Measurements from ENCODE around the gene SLC8A2.

SLC8A2 gene

GRCh38 chr19:47471733-47472457 lies at the start of gene SLC8A2:
SLC8A2 (minus strand) TSS chr19:47471893; CDS start chr19:47466403, 5,490 bp downstream.
- peak; percentile 18 to 37 for DNase-seq (ENCODE audit: low read depth in 2 of 2)

- no peak for DNase-seq (ENCODE audit: low read depth in 2 of 2)
These were observed 49.1 kb upstream of the SLC8A2 start for GRCh38 chr19:47520839-47521238.

GRCh38 chr19:47520343-47520806 lies 48.7 kb upstream of the SLC8A2 start:
- no peak for DNase-seq (ENCODE audit: low read depth in 2 of 2)

GRCh38 chr19:47518854-47519253 lies 47.2 kb upstream of the SLC8A2 start:
- no peak for DNase-seq (ENCODE audit: low read depth in 2 of 2)

- DNase-seq (ENCODE audit: low read depth in 2 of 2), result peak; percentile 43 to 66
These were observed 46.4 kb upstream of the SLC8A2 start for GRCh38 chr19:47518139-47518538.

- DNase-seq (ENCODE audit: low read depth in 2 of 2), result peak; percentile 100
These were observed 43.3 kb upstream of the SLC8A2 start, which contains the start of gene NAPA for GRCh38 chr19:47514869-47515588. NAPA (minus strand) TSS chr19:47515063; CDS start chr19:47514940, 123 bp downstream.

- no peak for DNase-seq (ENCODE audit: low read depth in 2 of 2)
These were observed 42.6 kb upstream of the SLC8A2 start for GRCh38 chr19:47514151-47514868.

GRCh38 chr19:47512948-47513319 lies 41.2 kb upstream of the SLC8A2 start:
- no peak for DNase-seq (ENCODE audit: low read depth in 2 of 2)

GRCh38 chr19:47512183-47512947 lies 40.7 kb upstream of the SLC8A2 start:
- DNase-seq (ENCODE audit: low read depth in 2 of 2), result no peak

GRCh38 chr19:47511681-47512080 lies 40.0 kb upstream of the SLC8A2 start:
- no peak for DNase-seq (ENCODE audit: low read depth in 2 of 2)

- DNase-seq (ENCODE audit: low read depth in 2 of 2), result no peak
These were observed 39.4 kb upstream of the SLC8A2 start for GRCh38 chr19:47511128-47511517.

- DNase-seq (ENCODE audit: low read depth in 2 of 2), result no peak
These were observed 38.9 kb upstream of the SLC8A2 start for GRCh38 chr19:47510516-47511127.

GRCh38 chr19:47509973-47510372 lies 38.3 kb upstream of the SLC8A2 start:
- DNase-seq (ENCODE audit: low read depth in 2 of 2), result no peak

- no peak for DNase-seq (ENCODE audit: low read depth in 2 of 2)
These were observed 37.6 kb upstream of the SLC8A2 start for GRCh38 chr19:47509170-47509847.

GRCh38 chr19:47508721-47509120 lies 37.0 kb upstream of the SLC8A2 start:
- DNase-seq (ENCODE audit: low read depth in 2 of 2), result no peak

GRCh38 chr19:47507924-47508553 lies 36.3 kb upstream of the SLC8A2 start:
- no peak for DNase-seq (ENCODE audit: low read depth in 2 of 2)

GRCh38 chr19:47507012-47507411 lies 35.3 kb upstream of the SLC8A2 start:
- no peak for DNase-seq (ENCODE audit: low read depth in 2 of 2)

- no peak for DNase-seq (ENCODE audit: low read depth in 2 of 2)
These were observed 34.8 kb upstream of the SLC8A2 start for GRCh38 chr19:47506459-47506858.

GRCh38 chr19:47505506-47505905 lies 33.8 kb upstream of the SLC8A2 start:
- DNase-seq (ENCODE audit: low read depth in 2 of 2), result no peak

GRCh38 chr19:47503826-47504150 lies 32.1 kb upstream of the SLC8A2 start:
- no peak for DNase-seq (ENCODE audit: low read depth in 2 of 2)
